ENCODE measurements around the gene CD3D.

CD3D gene

DNA sequence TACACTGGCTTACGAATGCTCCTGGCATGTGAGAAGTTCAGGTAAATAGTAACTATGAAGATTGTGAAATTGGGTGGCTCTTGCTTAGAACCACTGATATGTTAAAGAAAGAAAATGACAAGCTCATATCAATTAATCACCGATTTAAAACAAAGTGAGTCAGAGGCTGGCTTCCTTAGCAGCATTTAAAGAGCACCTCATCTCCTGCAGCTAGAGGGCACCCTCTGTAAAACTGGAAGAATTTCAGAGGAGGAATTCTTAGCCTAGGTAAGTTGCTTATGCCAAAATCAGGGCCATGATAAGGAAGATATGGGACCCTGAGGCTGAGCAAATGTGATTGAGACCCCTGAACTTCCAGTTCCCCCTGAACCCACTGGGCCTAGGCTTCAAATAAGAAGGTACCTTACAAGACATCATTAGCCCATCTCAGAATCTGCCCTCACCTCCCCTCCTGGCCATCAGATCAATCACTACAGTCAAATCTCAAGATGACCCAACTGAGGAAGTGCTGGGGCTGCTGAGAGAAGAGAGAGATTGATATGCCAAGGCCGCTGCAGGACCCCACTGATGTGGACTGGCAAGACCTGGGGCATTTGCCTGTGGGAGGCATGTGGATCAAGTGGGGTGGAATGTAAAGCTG is 46.6 kb downstream of the CD3D start:
- peak in 1 of 2 experiments; percentile 55 for DNase-seq

DNA sequence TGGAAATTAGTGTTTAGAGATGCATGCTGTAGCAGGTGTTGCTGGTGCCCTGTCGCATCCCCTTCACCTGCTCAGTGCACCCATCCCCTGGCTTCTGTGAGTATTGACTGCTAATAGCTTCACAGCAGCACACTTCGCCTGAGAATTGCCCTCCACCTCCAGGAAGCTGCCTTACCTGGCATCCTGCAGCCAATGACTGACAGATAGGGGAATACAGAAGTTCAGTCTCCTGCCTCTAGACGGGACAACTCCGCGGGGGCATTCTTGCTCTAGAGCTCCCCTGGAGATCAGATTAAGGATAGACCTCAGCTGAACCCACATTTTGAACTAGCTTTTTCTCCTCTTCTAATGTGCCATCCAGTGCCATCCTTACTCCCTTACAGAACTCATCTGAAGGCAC is 47.3 kb downstream of the CD3D start:
- DNase-seq, result no peak

GRCh38 chr11:118294053-118294452 is 48.5 kb downstream of the CD3D start:
- no peak for DNase-seq

GRCh38 chr11:118291477-118292135 is 50.9 kb downstream of the CD3D start:
- no peak for DNase-seq

GRCh38 chr11:118290923-118291322 is 51.6 kb downstream of the CD3D start:
- DNase-seq, result peak; percentile 30 to 41

DNA sequence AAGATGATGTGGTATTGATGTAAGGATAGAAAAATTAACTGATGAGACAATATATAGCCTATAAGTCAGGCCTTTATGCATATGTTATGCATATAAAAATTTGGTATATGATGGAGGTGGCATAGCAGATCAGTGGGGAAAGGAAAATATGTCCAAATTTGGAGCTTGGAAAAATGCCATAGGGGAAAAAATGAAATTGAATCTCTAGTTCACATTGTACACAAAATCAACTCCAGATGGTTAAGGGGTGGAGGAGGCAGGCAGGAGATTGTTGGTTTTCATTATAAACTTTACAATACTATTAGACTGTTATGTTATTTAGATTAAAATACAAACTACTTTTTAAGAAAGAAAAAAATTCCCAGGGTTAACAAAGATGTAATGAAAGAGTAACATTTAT is 53.1 kb downstream of the CD3D start:
- DNase-seq, result no peak
